NCI-H2171 (cell line): ENCODE measurements around the gene SLA2.
"Not testable (repeated sequence)": the region's sequence is repeated elsewhere in the genome, so short reads cannot be mapped to it uniquely, and the experiment has no call there.

Experiments
- DNase-seq: peaks from one replicate; lab custom pipeline; 2025; lab: John Stamatoyannopoulos, UW

SLA2 gene

GRCh38 chr20:36645353-36645752 lies 643 bp downstream of the SLA2 start:
- DNase-seq = no peak

GRCh38 chr20:36644706-36645095 lies 1.3 kb downstream of the SLA2 start:
- DNase-seq = no peak

DNA sequence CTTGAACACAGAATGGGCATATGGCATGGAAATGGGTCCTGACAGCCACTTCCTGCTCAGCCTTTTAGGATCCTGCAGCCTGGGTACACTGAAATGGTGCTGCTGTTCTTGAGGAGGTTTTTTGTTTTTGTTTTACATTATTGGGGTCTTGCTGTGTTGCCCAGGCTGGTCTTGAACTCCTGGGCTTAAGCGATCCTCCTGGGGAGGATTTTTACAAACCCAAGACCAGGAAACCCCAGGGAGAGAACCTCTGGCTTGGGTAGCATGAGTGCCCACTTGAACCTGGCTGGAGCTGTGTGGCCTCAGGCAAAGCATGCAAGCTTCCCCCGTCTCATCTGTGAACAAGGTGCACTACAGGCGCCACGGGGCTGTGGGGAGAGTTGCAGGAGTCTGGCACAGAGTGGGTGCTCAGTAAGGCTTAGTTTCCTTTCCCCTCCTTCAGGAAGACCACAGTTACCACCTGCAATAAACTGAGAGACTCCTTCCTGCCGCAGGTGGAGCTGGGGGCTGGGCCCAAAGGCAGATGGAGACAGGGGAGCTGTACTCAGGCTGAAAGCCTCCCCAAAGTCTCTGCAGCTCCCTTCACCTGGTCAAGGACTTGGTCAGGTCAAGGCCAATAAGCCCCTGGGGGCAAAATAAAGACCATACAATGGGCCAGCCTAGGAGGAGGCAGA lies 1.8 kb downstream of the SLA2 start:
- no peak for DNase-seq

GRCh38 chr20:36642136-36642535 lies 3.9 kb downstream of the SLA2 start:
- no peak for DNase-seq

DNA sequence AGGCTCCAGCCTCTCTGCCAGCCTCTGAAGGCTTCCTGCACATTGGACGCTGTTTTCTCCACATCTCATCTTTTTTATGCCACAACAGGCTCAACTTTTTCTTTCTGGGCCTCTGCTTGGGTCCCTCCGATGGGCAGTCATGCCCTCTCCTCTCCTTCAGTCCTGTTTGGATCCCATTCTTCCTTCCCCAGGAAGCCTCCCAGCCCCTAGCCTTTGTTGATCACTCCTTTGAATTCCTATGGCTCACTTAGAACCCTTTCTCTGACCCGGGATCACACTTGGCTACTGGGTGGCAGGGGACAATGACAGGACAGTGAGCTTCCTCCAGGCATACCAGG lies 4.5 kb downstream of the SLA2 start:
- DNase-seq = no peak

GRCh38 chr20:36638876-36639400 lies 7.1 kb downstream of the SLA2 start:
- not testable (repeated sequence) for DNase-seq

- no peak for DNase-seq
Observed at GRCh38 chr20:36634342-36634741, 11.7 kb downstream of the SLA2 start.

DNA sequence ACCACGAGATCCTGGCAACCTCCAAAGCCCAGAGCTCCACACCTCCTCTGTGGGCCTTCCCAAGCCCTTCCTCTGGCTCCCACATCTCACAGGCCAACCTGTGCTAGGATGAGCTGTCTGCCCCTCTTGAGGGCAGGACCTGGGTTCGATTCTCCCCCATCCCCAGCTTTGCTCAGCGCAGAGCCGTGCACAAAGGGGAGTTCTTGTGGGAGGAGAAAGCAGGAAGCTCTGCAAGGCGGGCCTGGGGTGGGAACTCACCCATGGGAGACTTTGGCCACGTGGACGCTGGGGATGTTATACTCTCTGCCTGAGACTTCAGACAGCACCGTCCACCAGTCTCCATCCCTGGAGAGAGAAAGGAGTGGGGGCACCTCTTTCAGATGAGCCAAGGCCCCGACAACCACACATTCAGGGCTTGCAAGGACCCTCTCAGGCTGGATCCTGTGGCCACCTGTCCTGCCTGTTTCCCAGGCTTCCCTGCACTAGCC lies 12.7 kb downstream of the SLA2 start:
- DNase-seq = no peak

- DNase-seq = no peak
Observed at GRCh38 chr20:36632487-36633284, 13.3 kb downstream of the SLA2 start.

DNA sequence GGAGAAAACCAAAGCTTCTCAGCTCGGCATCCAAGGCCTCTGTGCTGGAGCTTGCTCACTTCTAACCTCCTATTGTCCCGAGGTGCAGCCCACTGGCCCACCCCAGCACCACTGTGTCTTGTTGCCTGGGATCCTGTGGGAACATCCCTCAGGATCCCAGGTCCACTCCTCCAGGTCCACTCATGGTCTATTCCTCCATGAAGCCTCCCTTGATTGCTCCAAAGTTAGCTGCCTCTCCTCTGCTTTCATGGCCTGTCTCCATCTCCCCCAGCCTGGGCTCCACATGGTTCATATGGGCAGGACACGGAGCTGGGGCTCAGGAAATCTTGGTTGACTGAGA lies 13.9 kb downstream of the SLA2 start:
- DNase-seq = no peak

DNA sequence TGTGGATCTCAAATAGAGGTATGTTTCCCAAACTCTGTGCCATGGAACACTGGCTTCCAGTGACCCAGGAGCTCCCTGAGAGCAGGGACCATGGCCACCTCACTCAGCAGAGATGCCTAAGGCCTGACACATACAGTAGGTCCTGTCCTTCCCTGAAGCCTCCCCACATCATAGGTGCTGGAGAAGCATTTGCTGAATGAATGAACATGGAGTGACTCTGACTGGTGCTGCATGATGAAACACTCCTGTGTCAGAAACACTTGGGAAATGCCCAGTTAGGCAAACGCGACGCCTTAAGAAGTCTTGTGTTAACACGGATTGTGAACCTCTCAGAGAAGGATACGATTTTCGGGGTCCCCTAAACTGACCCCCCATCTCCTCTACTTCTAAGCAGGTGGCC lies 14.3 kb downstream of the SLA2 start:
- no peak for DNase-seq

GRCh38 chr20:36629719-36630681 lies 16.0 kb downstream of the SLA2 start:
- no peak for DNase-seq

DNA sequence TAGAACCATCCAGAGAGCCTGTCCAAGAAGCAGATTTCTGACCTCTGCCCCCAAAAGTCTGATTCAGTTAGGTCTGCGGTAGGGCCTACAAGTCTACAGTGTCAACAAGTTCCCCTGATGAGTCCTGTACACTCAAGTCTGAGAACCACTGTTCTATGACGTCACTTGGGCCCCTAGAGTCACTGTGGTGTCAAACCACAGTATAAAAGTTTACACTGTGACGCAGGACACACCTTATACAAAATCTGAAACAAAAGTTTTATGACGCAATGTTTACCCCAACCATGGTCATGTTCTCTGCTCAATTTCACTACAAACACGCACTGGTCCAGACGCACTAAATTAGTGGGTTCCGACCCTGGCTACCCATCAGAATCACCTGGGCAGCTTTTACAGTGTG lies 17.9 kb downstream of the SLA2 start:
- no peak for DNase-seq

GRCh38 chr20:36624944-36625324 lies 21.1 kb downstream of the SLA2 start:
- DNase-seq = no peak

DNA sequence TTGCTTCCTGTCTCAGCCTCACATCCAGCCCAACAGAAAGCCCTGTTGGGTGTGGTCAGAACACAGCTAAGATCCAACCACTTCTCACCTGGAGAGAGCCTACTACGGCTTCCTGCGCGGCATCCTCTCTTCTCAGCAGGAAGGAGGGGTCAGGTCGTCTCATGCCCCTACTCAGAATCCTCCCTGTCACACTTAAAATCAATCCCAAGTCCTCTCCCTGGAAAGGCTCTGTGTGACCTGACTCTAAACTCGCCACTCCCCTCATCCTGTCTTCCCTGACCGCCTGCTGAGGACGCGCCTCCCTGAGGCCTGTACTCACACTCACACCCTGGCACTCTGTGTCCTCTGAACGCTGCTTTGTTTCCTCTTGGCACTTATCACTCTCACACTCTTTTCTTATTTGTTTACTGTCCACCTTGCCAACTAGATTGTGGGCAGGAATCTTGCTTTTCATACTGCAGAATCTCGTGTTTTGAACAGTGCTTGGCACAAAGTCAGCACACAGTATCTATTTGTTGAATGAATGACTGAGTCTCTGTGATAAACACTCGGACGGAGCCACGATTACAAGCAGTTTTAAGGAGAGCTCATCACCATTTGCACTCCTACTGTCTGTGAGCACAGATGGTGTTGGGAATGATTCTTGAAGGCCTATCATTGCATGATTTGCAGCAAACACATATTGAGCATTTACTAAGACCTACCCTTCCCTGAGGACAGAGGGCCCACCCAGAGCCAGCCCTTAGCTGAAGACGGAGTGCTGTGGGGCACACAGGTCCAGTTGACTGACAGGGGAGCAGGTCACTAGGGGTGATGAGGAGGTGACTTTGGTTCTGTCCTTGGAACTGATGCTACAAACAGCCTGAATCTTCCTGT lies 21.7 kb downstream of the SLA2 start:
- DNase-seq = no peak

DNA sequence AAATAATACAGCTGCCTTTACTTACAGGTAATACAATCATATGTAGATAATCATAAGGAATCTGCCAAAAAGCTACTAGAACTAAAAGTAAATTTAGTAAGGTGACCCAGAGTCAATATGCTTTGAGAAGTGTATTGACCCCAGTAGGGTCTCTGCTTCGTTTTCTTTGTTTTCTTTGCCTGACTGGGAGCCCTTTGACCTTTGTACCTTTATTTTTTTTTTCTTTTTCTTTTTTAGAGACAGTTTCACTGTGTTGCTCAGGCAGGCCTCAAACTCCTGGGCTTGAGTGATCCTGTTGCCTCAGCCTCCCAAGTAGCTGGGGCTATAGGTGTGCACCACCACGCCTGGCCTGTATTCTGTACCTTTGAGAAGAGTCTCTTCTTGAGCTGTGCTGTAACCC lies 22.6 kb downstream of the SLA2 start:
- DNase-seq = no peak

GRCh38 chr20:36620917-36621316 lies 25.1 kb downstream of the SLA2 start:
- DNase-seq = no peak

DNA sequence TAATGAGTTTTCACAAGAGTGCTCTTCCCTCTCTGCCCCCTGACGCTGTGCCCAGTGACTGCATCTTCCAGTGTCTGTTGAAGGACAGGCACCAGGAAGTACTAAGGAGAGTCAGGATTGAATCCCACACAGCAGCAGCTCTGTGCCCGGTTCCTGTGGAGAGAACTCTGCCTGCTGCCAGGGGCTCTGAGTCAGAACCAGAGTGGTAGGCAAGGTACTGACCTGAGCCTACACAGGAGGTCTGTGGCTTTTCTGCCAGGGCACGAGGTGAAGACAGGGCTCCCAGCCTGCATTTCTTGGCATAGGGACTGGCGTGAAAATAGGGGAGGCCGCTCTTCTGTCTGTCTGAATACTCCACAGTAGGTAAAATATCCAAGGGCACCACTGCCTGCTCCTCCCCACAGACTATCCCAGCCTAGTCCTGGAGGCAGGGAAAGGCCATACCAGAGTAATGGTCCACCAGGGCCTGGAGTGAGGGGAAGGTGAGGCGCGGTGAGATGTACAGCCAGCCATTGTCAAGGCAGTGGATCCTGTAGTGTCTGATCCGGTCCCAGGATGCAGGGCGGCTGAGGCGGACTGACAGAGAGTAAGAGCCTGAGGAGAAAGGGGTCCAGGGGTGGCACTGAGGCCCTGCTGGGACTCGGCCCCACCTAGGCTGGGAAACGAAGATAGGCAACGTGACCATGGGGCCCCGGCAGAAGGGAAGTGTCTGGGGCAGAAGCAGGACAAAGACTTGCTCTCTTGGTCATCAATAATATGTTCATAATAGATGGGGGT lies 31.0 kb downstream of the SLA2 start:
- no peak for DNase-seq

DNA sequence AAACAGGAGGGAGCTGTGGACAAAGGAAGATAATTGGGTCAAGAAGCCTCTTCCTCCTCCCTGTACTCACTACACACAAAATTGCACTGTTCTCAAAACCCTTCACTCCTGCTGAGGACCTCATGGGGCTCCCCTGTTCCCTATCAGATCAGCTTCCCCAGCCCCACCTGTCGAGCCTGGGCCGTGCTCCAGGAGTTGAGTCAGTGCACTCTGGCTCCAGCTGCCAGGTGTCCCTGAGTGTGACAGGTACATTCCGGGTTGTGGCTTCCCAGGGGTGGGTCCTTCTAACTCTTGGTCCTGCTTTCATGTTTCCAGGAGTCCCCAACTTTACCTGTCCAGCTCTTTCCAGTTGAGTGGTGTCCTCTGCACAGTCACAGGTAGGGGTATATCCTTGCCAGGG lies 32.0 kb downstream of the SLA2 start:
- DNase-seq = peak; percentile 91

- DNase-seq = no peak
Observed at GRCh38 chr20:36611625-36612024, 34.4 kb downstream of the SLA2 start.

DNA sequence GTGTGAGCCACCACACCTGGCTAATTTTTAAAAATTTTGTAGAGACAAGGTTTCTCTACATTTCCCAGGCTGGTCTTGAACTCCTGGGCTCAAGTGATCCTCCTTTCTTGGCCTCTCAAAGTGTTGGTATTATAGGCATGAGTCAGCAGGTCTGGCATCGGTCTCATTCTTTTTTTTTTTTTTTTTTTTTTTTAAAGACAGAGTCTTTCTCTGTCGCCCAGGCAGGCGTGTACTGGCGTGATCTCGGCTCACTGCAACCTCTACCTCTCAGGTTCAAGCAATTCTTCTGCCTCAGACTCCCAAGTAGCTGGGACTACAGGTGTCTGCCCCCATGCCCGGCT lies 37.6 kb downstream of the SLA2 start:
- DNase-seq = not testable (repeated sequence)
